BLaER1 (cell line): ENCODE measurements around the gene CRIP2.

Experiments used
- H3K27ac ChIP-seq: shearing (Covaris generic); formaldehyde crosslinking; 2 replicates; pipeline ENCODE4 v1.8.1; 2022
- H3K27me3 ChIP-seq: shearing (Covaris generic); formaldehyde crosslinking; 2 replicates; pipeline ENCODE4 v1.8.1; 2022
- H3K36me3 ChIP-seq: shearing (Covaris generic); formaldehyde crosslinking; 2 replicates; pipeline ENCODE4 v1.8.1; 2022
- H3K4me1 ChIP-seq: shearing (Covaris generic); formaldehyde crosslinking; 2 replicates; pipeline ENCODE4 v1.8.1; 2022
- H3K4me2 ChIP-seq: shearing (Covaris generic); formaldehyde crosslinking; 2 replicates; pipeline ENCODE4 v1.8.1; 2022
- H3K4me3 ChIP-seq: shearing (Covaris generic); formaldehyde crosslinking; 2 replicates; pipeline ENCODE4 v1.8.1; 2022
- H3K9ac ChIP-seq: shearing (Covaris generic); formaldehyde crosslinking; 2 replicates; pipeline ENCODE4 v1.8.1; 2022
- H3K9me3 ChIP-seq: shearing (Covaris generic); formaldehyde crosslinking; 2 replicates; pipeline ENCODE4 v1.8.1; 2022
- H4K20me1 ChIP-seq: shearing (Covaris generic); formaldehyde crosslinking; 2 replicates; pipeline ENCODE4 v1.8.1; 2022
- Cebpa-rat ChIP-seq: shearing (Covaris generic); IDR thresholded peaks from 2 replicates; pipeline ENCODE4 v1.8.1; 2022

Gene CRIP2

DNA sequence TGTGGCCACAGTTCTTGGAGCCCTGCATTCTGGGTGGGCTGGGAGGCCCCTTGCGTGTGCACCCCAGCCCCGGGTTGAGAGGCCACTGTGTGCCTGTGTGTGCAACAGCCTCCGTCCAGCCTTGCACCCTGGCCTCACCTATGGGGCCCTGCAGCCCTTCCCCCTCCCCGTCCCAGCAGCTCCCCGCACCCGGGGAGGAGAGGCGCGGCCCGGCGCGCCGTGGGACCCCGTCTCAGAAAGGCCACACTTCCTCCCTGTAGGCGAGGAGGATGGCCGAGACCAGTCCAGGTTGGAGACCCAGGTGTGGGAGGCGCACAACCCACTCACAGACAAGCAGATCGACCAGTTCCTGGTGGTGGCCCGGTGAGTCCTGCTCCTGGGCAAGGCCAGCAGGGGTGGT is 16.6 kb upstream of the CRIP2 start:
- no peaks in the 10 kb centered on the region for H3K9me3 ChIP-seq
- no peak overlapping the region for H3K4me3 ChIP-seq
- peaks cover 89% of the 10 kb centered on the region for H3K36me3 ChIP-seq
- H3K27ac ChIP-seq, result no peak overlapping the region
- TF ChIP-seq Cebpa-rat, result no peak
- no peaks in the 10 kb centered on the region for H3K27me3 ChIP-seq
- no peak overlapping the region for H3K4me2 ChIP-seq
- H4K20me1 ChIP-seq, result peaks cover 88% of the 10 kb centered on the region
- peaks cover 27% of the 10 kb centered on the region for H3K4me1 ChIP-seq
- H3K9ac ChIP-seq, result no peak overlapping the region

DNA sequence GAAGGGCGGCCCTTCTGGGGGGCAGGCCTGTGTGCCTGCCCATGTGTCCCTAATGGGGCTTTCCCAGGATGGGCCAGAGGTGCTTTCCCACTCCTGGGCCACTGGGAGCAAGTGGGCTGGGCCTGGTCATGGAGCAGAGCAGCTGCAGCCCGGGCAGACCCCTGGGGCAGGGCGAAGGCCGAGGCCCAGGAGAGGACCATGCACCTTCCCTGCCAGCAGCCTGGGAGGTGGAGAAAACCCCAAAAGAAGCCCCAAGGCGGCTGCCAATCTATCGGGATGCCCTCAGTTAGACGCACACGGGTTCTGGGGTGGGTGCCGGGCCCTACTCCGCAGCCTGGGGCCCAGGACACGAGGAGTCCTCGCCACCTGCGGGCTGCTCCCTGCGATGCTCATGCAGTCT is 16.1 kb upstream of the CRIP2 start:
- Histone ChIP-seq H3K27ac (no peak overlapping the region), H3K4me2 (no peak overlapping the region), H3K9ac (no peak overlapping the region), H3K36me3 (peaks cover 89% of the 10 kb centered on the region), H3K27me3 (no peaks in the 10 kb centered on the region), H3K4me3 (no peak overlapping the region), H3K4me1 (peaks cover 22% of the 10 kb centered on the region), H4K20me1 (peaks cover 88% of the 10 kb centered on the region), H3K9me3 (no peaks in the 10 kb centered on the region)
- no peak for TF ChIP-seq Cebpa-rat

DNA sequence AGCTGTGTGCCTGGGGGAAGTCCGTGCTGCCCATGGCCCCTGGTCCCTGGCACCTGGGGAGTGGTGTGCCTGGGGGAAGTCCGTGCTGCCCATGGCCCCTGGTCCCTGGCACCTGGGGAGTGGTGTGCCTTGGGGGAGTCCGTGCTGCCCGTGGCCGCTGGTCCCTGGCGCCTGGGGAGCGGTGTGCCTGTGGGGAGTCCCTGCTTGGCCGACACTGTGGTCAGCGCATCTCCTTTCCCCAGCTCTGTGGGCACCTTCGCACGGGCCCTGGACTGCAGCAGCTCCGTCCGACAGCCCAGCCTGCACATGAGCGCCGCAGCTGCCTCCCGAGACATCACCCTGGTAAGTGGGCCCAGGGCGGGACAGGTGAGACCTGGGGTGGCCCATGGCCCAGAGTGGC is 14.5 kb upstream of the CRIP2 start:
- Histone ChIP-seq H3K4me1 (peaks cover 12% of the 10 kb centered on the region), H3K9me3 (no peaks in the 10 kb centered on the region), H3K36me3 (peaks cover 89% of the 10 kb centered on the region), H3K4me2 (no peak overlapping the region), H3K4me3 (no peak overlapping the region), H3K27ac (no peak overlapping the region), H3K9ac (no peak overlapping the region), H3K27me3 (no peaks in the 10 kb centered on the region), H4K20me1 (peaks cover 84% of the 10 kb centered on the region)
- no peak for TF ChIP-seq Cebpa-rat

DNA sequence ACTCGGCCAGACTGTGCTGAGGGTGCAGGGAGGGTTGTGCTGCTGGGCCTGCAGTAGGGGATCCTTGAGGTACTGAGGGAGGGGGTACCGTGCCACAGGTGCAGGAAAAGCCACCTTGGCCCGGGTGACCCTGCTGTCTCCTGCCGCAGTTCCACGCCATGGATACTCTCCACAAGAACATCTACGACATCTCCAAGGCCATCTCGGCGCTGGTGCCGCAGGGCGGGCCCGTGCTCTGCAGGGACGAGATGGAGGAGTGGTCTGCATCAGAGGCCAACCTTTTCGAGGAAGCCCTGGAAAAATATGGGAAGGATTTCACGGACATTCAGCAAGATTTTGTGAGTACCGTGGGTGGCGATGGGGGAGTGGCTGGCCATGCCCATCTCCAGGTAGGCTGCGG is 14.0 kb upstream of the CRIP2 start:
- Histone ChIP-seq H3K9ac (no peak overlapping the region), H3K27ac (no peak overlapping the region), H3K4me1 (peaks cover 12% of the 10 kb centered on the region), H3K36me3 (peaks cover 89% of the 10 kb centered on the region), H3K4me3 (no peak overlapping the region), H4K20me1 (peaks cover 84% of the 10 kb centered on the region), H3K9me3 (no peaks in the 10 kb centered on the region), H3K27me3 (no peaks in the 10 kb centered on the region), H3K4me2 (no peak overlapping the region)
- TF ChIP-seq Cebpa-rat, result no peak

DNA sequence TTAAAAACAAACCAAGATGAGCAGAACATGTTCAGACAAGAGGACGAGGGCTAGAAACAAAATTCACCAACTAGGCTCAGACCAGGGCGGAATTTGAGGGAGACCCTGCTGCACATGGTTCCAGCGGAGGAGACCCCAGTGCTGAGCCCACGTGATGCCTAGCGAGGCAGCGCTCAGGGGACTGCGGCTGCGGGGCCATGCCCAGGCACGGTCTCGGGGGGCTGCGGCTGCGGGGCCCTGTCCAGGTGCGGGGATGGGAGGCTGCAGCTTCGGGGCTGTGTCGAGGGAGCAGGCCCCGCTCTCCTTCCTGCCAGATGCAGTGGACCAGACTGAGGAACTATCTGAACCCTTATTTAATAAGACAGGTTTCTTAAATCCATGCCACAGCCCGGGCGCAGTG is 12.7 kb upstream of the CRIP2 start:
- Histone ChIP-seq H3K4me3 (no peak overlapping the region), H3K27me3 (no peaks in the 10 kb centered on the region), H3K4me2 (no peak overlapping the region; the same call in 1 of the 2 replicates), H3K9me3 (no peaks in the 10 kb centered on the region), H3K27ac (0 out of 2 replicates have a peak overlapping the region, but pooled peaks have one; percentile 13), H4K20me1 (peaks cover 83% of the 10 kb centered on the region), H3K4me1 (peaks cover 16% of the 10 kb centered on the region), H3K9ac (0 out of 2 replicates have a peak overlapping the region, but pooled peaks have one; percentile 15), H3K36me3 (peaks cover 89% of the 10 kb centered on the region)
- TF ChIP-seq Cebpa-rat, result no peak

DNA sequence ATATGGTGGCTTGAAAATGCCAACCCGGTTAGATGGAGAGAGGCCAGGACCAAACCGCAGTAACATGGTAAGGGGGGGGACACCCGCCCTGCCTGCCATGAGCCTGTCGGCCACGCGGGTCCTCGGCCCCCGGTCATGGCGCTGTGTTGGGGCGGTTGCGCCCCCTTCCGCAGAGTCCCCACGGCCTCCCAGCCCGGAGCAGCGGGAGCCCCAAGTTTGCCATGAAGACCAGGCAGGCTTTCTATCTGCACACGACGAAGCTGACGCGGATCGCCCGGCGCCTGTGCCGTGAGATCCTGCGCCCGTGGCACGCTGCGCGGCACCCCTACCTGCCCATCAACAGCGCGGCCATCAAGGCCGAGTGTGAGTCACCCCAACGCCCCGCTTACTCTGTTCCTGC is 10.1 kb upstream of the CRIP2 start:
- no peak for TF ChIP-seq Cebpa-rat
- peaks cover 94% of the 10 kb centered on the region for H3K36me3 ChIP-seq
- peaks cover 89% of the 10 kb centered on the region for H4K20me1 ChIP-seq
- H3K4me2 ChIP-seq, result no peak overlapping the region
- H3K9ac ChIP-seq, result no peak overlapping the region
- no peaks in the 10 kb centered on the region for H3K27me3 ChIP-seq
- no peak overlapping the region for H3K4me3 ChIP-seq
- H3K27ac ChIP-seq, result no peak overlapping the region
- H3K4me1 ChIP-seq, result peaks cover 42% of the 10 kb centered on the region
- no peaks in the 10 kb centered on the region for H3K9me3 ChIP-seq

DNA sequence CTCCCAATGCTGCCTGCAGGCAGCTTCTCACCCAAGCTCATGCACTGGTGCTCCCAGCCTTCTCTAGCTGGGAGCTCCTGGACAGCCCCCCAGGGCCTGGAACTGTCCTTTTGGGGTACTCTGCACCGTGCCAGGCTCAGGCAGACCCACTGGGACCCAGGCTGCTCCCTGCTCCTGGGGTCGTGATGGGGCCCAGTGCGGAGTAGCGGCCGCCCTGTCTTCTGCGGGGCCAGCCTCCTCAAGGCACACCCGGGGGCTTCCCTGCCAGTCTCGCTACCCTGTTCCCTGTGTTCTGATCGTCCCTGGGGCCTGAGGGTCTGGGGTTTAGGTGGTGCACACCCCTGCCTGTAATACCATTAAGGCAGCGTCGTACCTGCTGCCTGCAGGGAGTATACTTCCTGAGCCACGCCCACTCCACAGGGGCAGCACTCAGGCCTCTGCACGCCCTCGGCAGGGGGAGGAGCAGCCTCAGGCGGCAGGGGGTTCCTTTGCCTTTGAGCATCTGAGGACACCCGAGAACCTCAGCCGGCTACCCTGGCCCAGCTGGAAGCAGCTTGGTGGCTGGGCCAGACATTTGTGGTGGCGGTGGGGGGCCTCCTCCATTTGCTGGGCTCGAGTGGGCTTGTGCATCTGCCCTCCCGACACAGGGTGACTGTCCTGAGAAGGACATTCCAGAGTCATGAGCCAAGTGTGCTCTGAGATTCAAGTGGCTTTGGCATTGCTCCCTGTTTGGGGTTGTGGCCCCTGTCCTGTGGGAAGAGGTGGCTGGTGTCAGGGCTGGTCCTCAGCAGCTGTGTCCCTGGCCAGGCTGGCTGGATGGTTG is 9.2 kb upstream of the CRIP2 start:
- H4K20me1 ChIP-seq, result peaks cover 92% of the 10 kb centered on the region
- no peak overlapping the region for H3K9ac ChIP-seq
- no peak overlapping the region for H3K4me3 ChIP-seq
- no peaks in the 10 kb centered on the region for H3K27me3 ChIP-seq
- no peak overlapping the region for H3K27ac ChIP-seq
- peaks cover 89% of the 10 kb centered on the region for H3K36me3 ChIP-seq
- H3K9me3 ChIP-seq, result no peaks in the 10 kb centered on the region
- peaks cover 51% of the 10 kb centered on the region for H3K4me1 ChIP-seq
- H3K4me2 ChIP-seq, result no peak overlapping the region
- no peak for TF ChIP-seq Cebpa-rat

DNA sequence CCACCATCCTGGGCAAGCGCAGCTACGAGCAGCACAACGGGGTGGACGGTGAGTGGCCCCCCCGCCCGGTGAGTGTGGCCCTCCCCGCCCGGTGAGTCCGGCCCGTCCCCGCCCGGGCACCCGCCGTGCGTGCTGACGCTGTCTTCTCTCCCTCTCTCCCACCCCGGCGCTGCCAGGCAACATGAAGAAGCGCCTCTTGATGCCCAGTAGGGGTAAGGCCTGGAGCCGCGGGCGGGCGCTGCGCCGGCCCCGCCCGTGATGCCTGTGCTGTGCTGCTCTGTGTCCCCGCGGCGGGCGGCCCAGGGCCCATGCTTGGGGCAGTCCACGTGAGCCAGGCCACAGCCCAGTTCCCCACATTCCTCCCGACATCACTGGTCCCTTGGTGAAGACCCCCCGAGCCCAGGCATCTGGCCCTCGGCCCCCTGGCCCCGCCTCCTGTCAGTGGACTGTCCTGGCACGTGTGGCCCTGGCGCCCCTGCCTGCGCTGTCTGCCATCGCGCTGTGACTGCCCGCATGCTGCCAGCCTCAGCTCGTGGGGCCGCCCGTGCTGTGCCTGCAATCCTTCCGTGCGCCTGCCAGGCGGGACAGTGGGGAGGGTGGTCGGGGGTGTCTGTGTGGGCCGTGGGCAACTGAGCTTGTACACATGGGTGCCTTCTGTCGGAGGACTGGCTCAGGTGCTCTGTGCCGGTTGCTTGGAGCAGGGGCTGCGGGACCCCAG is 7.9 kb upstream of the CRIP2 start:
- H3K4me2 ChIP-seq, result peak overlapping the region; percentile 100; the same call in 1 of the 2 replicates
- H3K4me1 ChIP-seq, result peaks cover 60% of the 10 kb centered on the region
- no peak overlapping the region for H3K4me3 ChIP-seq
- no peak overlapping the region for H3K9ac ChIP-seq
- H3K27me3 ChIP-seq, result no peaks in the 10 kb centered on the region
- H4K20me1 ChIP-seq, result peaks cover 91% of the 10 kb centered on the region
- no peaks in the 10 kb centered on the region for H3K9me3 ChIP-seq
- peaks cover 77% of the 10 kb centered on the region for H3K36me3 ChIP-seq
- no peak overlapping the region for H3K27ac ChIP-seq
- TF ChIP-seq Cebpa-rat, result no peak

DNA sequence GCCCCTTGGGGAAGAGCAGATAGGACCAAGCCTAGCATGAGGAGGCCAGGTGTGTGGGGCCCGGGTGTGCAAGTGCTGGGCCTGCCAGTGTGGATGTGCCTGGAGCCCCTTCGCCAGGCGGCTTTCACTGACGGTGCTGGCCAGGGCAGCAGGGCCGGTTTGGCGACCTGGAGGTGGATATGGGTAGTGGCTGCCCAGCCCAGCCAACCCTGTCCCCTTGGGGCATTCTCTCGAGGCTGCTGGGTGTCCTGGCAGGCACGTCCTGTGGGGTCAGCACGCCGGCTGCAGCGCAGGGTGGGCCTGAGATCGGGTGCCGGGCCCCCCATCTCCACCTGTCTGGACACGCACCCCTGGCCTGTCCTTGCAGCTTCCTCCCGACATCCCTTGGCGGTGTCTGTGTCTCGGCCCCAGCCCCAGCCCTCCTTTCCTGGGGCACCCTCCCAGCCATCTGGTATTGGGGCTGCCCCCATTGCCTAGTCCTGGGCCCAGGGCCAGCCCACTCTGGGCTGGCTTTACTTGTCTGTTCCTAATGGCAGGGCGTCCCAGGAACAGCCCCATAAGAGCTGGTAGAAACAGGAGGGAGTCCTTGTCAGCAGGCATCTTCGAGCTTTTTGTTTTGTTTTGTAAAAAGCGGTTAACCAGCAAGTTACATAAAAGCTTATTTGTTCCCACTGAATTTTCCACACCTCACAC is 7.2 kb upstream of the CRIP2 start:
- peak overlapping the region; percentile 100 for H3K4me2 ChIP-seq
- peaks cover 91% of the 10 kb centered on the region for H4K20me1 ChIP-seq
- peaks cover 60% of the 10 kb centered on the region for H3K4me1 ChIP-seq
- TF ChIP-seq Cebpa-rat, result no peak
- no peaks in the 10 kb centered on the region for H3K27me3 ChIP-seq
- no peak overlapping the region for H3K27ac ChIP-seq
- H3K9me3 ChIP-seq, result no peaks in the 10 kb centered on the region
- no peak overlapping the region for H3K4me3 ChIP-seq
- H3K9ac ChIP-seq, result 0 out of 2 replicates have a peak overlapping the region, but pooled peaks have one; percentile 16
- H3K36me3 ChIP-seq, result peaks cover 70% of the 10 kb centered on the region
